Stimulated activated CD4-positive, alpha-beta T cell treated with anti-CD3 and anti-CD28 coated beads, Interleukin-2, amount 100 ng/mL, for 24 hours (primary cell): ENCODE measurements around the gene RB1.
A peak's percentile ranks its signal among the peaks of the same experiment; 100 is the strongest.

ENCODE experiments used
- DNase-seq, 2 donors: peaks; one replicate each; pipeline ENCODE4 v3.0.0-alpha.2; 2020

The RB1 gene

GRCh38 chr13:48303359-48304142 lies at the start of gene RB1:
Gene RB1, plus strand, starts transcription at chr13:48303751. Its CDS starts 162 bp downstream, at chr13:48303913.
- peak; percentile 90 to 93 for DNase-seq

GRCh38 chr13:48253849-48254248 lies 49.7 kb upstream of the RB1 start:
- no peak for DNase-seq

- no peak for DNase-seq
Observed at GRCh38 chr13:48255090-48255489, 48.5 kb upstream of the RB1 start.

GRCh38 chr13:48255954-48256353 lies 47.6 kb upstream of the RB1 start:
- DNase-seq: no peak

- no peak for DNase-seq
Observed at GRCh38 chr13:48258002-48258401, 45.5 kb upstream of the RB1 start.

- DNase-seq: no peak
Observed at GRCh38 chr13:48258430-48258829, 45.1 kb upstream of the RB1 start.

- no peak for DNase-seq
Observed at GRCh38 chr13:48260970-48261369, 42.6 kb upstream of the RB1 start.

- no peak for DNase-seq
Observed at GRCh38 chr13:48263196-48263595, 40.4 kb upstream of the RB1 start.

- no peak for DNase-seq
Observed at GRCh38 chr13:48264058-48264457, 39.5 kb upstream of the RB1 start.

- peak; percentile 20 to 21 for DNase-seq
Observed at GRCh38 chr13:48265217-48265815, 38.2 kb upstream of the RB1 start.

- DNase-seq: no peak
Observed at GRCh38 chr13:48266150-48266549, 37.4 kb upstream of the RB1 start.

- no peak for DNase-seq
Observed at GRCh38 chr13:48266701-48267639, 36.6 kb upstream of the RB1 start.

- no peak for DNase-seq
Observed at GRCh38 chr13:48268019-48268418, 35.5 kb upstream of the RB1 start.

- DNase-seq: no peak
Observed at GRCh38 chr13:48273346-48273745, 30.2 kb upstream of the RB1 start.

- DNase-seq: no peak
Observed at GRCh38 chr13:48275507-48275906, 28.0 kb upstream of the RB1 start.

- DNase-seq: no peak
Observed at GRCh38 chr13:48278806-48279205, 24.7 kb upstream of the RB1 start.

- no peak for DNase-seq
Observed at GRCh38 chr13:48281556-48281955, 22.0 kb upstream of the RB1 start.

- no peak for DNase-seq
Observed at GRCh38 chr13:48291730-48292129, 11.8 kb upstream of the RB1 start.

GRCh38 chr13:48292650-48293049 lies 10.9 kb upstream of the RB1 start:
- DNase-seq: no peak

- no peak for DNase-seq
Observed at GRCh38 chr13:48294653-48295052, 8.9 kb upstream of the RB1 start.

- no peak for DNase-seq
Observed at GRCh38 chr13:48295271-48295670, 8.3 kb upstream of the RB1 start.

GRCh38 chr13:48296528-48296927 lies 7.0 kb upstream of the RB1 start:
- DNase-seq: no peak

GRCh38 chr13:48297131-48297786 lies 6.3 kb upstream of the RB1 start:
- DNase-seq: no peak
